ENCODE results near the gene SERF1B.
"Not testable (repeated sequence)": the region's sequence is repeated elsewhere in the genome, so short reads cannot be mapped to it uniquely, and the experiment has no call there.

Gene SERF1B

DNA sequence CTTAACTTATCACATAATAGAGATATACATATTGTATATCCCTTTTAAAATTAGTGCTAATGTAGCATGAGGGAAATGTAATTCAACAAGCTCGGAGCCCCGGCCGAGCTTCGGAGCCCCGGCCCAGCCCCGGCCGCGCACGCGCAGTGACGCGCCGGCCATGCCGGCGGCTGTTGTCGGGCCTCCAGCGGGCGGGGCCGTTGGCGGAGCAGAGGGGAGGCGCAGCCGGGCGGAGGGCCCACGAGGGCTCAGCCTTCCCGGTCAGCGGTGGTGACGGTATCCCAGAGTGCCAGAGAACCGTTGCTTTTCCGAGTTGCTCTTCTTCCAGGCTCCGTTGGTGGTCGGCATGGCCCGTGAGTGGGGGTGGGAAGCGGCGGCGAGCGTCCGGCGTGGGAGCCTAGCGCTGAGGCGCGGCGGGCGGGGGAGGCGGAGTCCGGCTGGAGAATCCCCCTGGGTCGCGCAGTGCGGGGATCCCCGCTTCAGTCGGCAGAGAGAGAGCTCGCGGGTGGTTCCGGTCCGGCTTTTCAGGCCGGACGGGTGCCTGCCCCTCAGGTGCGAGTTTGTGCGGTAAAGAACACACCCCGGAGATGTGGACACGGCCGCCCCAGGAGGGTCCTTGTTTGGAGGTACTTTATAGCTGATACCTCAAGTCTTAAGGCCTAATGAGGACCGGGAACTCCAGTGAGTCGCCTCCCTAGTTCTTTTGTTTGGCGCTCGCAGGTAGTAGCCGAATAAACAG lies at the start of gene SERF1B:
Gene SERF1B, plus strand, starts transcription at position 146 of the 739 bp plus-strand sequence. Its CDS starts 201 bp downstream, at position 347.
- intact Hi-C loops (cut with DNase I); DNase-seq: not testable (repeated sequence)

DNA sequence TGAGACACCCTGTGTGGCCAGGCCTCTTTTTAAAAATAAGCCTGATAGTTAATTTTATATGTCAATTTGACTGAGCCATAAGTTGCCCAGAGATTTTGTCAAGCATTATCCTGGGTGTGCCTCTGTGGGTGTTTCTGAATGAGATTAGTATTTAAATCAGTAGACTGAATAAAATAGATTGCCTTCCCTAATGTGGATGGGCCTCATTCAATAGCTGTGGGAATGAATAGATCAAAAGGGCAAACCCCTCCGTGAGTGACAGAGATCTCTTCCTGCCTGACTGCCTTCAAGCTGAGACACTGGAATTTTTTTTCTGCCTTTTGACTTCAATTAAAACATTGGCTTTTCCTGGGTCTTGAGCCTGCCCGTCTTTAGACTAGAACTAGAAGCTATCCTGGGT lies 33.3 kb upstream of the SERF1B start:
- not testable (repeated sequence) for DNase-seq

DNA sequence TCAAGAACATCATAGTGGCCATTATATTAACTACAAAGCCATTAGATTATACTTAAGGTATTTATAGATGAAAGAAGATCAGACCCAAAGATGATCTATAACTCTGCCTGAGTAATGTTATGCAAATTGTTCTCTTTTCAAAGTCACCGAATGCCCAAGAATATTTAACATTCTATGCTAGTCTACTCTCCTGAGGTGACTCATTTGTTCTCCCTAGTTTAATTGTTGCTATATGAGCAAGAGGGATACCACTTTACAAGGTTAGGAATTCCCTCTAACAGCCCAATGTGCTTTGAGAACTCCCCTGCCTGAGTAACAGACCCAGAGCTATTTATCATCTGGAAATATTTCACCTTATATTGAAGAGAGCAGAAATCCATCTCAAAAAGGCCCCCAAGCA lies 29.5 kb upstream of the SERF1B start:
- intact Hi-C loops (cut with DNase I): not testable (repeated sequence)

More for the DNA sequence above, 33.3 kb upstream of the SERF1B start:
- intact Hi-C loops (cut with DNase I): not testable (repeated sequence)

GRCh38 chr5:70020660-70021059 lies 4.4 kb upstream of the SERF1B start:
- DNase-seq; intact Hi-C loops (cut with DNase I): not testable (repeated sequence)

More for the DNA sequence above, 29.5 kb upstream of the SERF1B start:
- DNase-seq: not testable (repeated sequence)

GRCh38 chr5:70025845-70026145 lies 744 bp downstream of the SERF1B start:
- DNase-seq; intact Hi-C loops (cut with DNase I): not testable (repeated sequence)

DNA sequence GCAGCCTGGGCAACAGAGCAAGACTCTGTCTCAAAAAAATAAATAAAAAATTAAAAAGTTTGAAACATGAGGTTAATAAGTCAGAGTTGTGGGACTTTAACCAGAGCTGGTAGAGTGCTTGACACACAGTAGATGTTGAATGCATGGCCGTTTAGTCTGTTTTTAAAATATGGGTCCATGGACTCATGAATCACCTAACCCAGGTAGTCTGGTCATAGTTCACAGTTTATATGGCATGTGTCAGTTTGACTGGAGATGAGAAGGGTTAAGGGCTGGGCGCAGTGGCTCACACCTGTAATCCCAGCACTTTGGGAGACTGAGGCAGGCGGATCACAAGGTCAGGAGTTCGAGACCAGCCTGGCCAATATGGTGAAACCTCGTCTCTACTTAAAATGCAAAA lies 6.2 kb downstream of the SERF1B start:
- DNase-seq; intact Hi-C loops (cut with DNase I): not testable (repeated sequence)

DNA sequence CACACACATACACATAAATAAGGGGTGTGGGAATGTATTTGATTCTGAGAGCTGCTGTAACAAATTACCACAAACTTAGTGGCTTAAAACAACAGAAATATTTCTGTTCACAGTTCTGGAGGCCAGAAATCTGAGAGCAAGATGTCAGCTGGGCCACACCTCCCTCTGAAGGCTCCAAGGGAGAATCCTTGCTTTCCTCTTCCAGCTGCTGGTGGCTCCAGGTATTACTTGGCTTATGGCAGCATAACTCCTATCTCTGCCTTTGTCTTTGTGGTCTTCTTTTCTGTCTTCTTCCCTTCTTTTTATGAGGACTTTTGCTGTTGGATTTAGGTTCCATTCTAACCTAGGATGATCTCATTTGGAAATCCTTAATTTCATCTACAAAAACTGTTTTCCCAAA lies 16.4 kb downstream of the SERF1B start:
- intact Hi-C loops (cut with DNase I); DNase-seq: not testable (repeated sequence)

DNA sequence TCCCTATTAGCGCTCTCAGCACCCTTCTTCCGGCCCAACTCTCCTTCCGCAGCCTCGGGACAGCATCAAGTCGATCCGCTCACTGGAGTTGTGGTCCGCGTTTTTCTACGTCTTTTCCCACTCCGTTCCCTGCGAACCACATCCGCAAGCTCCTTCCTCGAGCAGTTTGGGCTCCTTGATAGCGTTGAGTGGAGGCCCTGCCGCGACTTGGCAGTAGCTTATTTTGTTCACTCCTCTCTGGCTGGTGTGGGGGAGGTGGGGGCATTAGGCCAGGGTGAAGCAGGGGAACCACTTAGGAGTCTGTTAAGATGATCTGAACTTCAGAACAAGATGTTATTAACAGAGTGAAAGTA lies 24.7 kb downstream of the SERF1B start:
- DNase-seq; intact Hi-C loops (cut with DNase I): not testable (repeated sequence)

DNA sequence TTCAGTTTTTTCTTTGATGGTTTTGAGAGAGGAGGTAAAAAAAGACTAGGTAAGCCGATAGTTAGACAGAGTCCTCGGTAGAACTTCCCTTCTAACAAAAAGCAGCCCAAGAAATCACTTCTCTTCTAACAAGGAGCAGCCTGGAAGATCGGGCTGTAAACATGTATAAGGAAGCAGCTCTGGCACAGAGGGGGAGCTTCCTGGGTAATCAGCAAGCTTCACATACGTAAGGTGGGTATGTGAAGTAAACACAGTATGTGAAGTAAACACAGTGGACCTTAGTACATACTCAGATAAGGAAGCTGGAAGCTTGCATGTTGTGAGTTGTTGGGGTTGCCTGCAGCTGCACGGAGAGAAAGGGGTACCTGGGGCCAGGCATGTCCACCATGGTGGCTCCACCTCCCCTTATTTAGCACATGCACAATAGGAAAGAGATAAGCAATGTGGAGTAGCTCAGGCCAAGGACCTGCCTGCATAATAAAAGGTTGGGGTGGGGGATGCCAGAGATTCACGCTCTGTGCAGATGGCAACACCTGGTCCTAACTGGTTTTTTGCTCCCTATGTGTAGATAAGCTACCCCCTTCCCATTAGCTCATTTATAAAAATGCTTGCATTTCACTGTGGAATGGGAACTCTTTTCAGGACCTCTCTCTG lies 31.4 kb downstream of the SERF1B start:
- intact Hi-C loops (cut with DNase I): not testable (repeated sequence)

DNA sequence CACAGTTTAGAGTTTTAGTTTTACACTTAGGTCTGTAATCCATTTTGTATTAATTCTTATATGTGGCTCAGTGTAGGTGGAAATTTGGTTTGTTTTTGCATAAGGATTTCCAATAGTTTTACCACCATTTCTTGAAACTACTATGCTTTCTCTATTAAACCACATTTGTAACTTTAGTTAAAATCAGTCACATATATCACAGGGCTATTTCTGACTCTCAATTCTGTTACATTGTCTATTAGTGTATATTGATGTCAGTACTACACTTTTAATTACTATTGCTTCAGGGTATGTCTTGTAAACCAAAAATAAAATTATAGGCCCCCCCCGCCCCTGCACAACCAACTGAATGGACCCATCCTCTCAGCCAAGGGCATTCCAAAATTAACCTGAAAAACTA lies 32.1 kb downstream of the SERF1B start:
- intact Hi-C loops (cut with DNase I); DNase-seq: not testable (repeated sequence)

More for the DNA sequence above, 31.4 kb downstream of the SERF1B start:
- DNase-seq: not testable (repeated sequence)

DNA sequence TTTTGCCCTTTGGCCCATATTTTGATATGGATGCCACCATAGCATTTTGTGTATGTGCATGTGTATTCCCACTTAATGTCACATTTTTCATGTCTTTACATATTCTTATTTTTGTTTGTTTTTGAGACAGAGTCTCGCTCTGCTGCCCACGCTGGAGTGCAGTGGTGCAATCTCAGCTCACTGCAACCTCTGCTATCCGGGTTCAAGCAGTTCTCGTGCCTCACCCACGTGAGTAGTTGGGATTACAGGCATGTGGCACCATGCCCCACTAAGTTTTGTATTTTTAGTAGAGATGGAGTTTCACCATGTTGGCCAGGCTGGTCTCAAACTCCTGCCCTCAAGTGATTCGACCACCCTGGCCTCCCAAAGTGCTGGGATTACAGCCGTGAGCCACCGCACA lies 52.6 kb downstream of the SERF1B start:
- DNase-seq: peak in 1 of 42 donors; percentile 29
- intact Hi-C loops (cut with DNase I): not testable (repeated sequence)

DNA sequence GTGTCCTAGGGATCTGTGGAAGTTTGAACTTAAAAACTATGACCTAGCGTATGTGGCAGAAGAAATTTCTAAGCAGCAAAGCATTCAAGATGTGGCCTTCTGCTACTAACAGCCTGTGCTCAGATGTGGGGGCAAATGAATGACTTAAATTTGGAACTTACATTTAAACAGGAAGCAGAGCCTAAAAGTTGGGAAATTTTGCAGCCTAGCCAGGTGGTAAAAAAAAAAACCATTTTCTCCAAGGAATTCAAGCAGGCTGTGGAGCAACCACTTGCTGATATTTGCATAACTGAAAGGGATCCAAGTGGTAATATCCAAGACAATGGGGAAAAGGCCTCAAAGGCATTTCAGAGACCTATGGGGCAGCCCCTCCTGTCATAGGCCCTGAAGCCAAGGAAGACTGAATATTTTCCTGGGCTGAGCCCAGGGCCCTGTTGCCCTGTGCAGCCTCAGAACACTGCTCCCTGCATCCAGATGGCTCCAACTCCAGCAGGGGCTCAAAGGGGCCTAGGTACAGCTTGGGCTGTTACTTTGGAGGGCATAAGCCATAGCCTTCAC lies 63.9 kb downstream of the SERF1B start:
- DNase-seq; intact Hi-C loops (cut with DNase I): not testable (repeated sequence)

GRCh38 chr5:70091776-70092175 lies 66.7 kb downstream of the SERF1B start:
- DNase-seq; intact Hi-C loops (cut with DNase I): not testable (repeated sequence)
